Right renal pelvis (tissue), 4 donors: ENCODE measurements around the gene SCAMP4. TPM values are rescaled to one million over a fixed set of nuclear protein-coding genes. Genes with fewer than 3 reads are reported as not detected.
"Not testable (repeated sequence)": the region's sequence is repeated elsewhere in the genome, so short reads cannot be mapped to it uniquely, and the experiment has no call there.

ENCODE experiments used
- DNase-seq, 4 donors: peaks; one replicate each; pipeline ENCODE4 v3.0.0-alpha.2; 2013; ENCODE audit warnings: low read depth in 4 of 4, low spot score in 3 of 4, missing footprints in 1 of 4
- polyA plus RNA-seq, 4 donors: library from polyadenylated mRNA; unstranded; fragments of 120-200 nt; gene quantifications; one replicate each; pipeline ENCODE4 v1.2.1, GENCODE V29; 2013; ENCODE audit not compliant: insufficient read length in 4 of 4

SCAMP4 gene
- polyA plus RNA-seq, 4 donors, result 58.1 to 80.5 (median 73.0) TPM

- DNase-seq, result no peak
These were observed 39.8 kb upstream of the SCAMP4 start for GRCh38 chr19:1865172-1866010.

- no peak for DNase-seq
These were observed 38.4 kb upstream of the SCAMP4 start for GRCh38 chr19:1866693-1867348.

GRCh38 chr19:1867349-1867724, 37.9 kb upstream of the SCAMP4 start:
- no peak for DNase-seq

- no peak for DNase-seq
These were observed 36.2 kb upstream of the SCAMP4 start for GRCh38 chr19:1868971-1869370.

- DNase-seq, result no peak
These were observed 34.0 kb upstream of the SCAMP4 start for GRCh38 chr19:1871140-1871597.

GRCh38 chr19:1871630-1872029, 33.6 kb upstream of the SCAMP4 start:
- no peak for DNase-seq

- no peak for DNase-seq
These were observed 32.2 kb upstream of the SCAMP4 start for GRCh38 chr19:1872807-1873523.

GRCh38 chr19:1873524-1874473, 31.4 kb upstream of the SCAMP4 start:
- no peak for DNase-seq

- DNase-seq, result no peak
These were observed 30.5 kb upstream of the SCAMP4 start for GRCh38 chr19:1874554-1875185.

- not testable (repeated sequence) for DNase-seq
These were observed 29.9 kb upstream of the SCAMP4 start for GRCh38 chr19:1875265-1875645.

GRCh38 chr19:1875646-1876495, 29.3 kb upstream of the SCAMP4 start:
- peak in 2 of 4 donors; percentile 78 for DNase-seq

GRCh38 chr19:1876496-1877279, 28.5 kb upstream of the SCAMP4 start:
- not testable (repeated sequence) for DNase-seq

GRCh38 chr19:1877280-1877660, 27.9 kb upstream of the SCAMP4 start:
- not testable (repeated sequence) for DNase-seq

- not testable (repeated sequence) for DNase-seq
These were observed 26.6 kb upstream of the SCAMP4 start for GRCh38 chr19:1878583-1878982.

GRCh38 chr19:1879982-1880381, 25.2 kb upstream of the SCAMP4 start:
- not testable (repeated sequence) for DNase-seq

GRCh38 chr19:1880611-1881392, 24.4 kb upstream of the SCAMP4 start:
- no peak for DNase-seq

GRCh38 chr19:1881393-1882088, 23.7 kb upstream of the SCAMP4 start:
- DNase-seq, result not testable (repeated sequence)
